Activated naive CD4-positive, alpha-beta T cell treated with Interleukin-2 at 50 U/mL for 16 hours (primary cell): ENCODE measurements around the gene SPAG5.

ENCODE experiments used
- DNase-seq: peaks from one replicate; pipeline ENCODE4 v3.0.0-alpha.2; 2020

Gene SPAG5

DNA sequence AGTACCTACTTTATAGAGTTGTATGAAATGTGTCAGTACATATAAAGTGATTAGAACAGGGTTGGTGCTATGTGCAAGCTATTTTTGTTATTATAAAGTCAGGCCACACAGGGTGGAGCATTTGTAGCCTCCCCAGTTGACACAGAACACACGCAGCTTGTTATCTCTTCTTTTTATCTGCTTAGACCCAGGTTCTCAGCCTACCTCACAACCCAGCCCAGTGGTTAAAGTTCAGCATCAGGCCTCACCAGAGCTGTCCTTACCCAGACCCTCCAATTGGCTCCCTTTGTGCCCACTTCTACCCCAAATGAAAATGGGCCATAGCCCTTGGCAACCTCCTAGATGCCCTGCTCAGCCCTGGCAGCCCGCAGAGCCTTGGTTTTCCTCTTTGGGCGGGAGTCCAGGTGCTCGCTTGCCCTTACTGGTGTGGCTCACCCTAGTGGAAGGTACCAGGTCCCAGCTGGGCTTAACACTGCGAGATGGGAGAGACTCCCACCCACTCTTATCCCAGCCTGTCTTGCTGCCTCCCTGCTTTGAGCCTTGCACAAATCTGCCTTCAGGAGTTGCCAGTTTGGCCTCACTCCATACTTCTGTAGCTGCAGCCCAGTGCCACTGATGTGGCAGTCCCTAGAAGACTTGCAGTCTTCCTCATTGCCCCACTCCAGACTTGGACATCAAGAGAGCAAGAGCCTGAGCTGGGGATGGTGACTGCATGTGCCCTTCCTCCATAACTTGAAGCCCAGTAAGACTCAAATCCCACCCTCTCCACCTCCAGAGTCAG, 26.4 kb downstream of the SPAG5 start:
- DNase-seq = no peak

DNA sequence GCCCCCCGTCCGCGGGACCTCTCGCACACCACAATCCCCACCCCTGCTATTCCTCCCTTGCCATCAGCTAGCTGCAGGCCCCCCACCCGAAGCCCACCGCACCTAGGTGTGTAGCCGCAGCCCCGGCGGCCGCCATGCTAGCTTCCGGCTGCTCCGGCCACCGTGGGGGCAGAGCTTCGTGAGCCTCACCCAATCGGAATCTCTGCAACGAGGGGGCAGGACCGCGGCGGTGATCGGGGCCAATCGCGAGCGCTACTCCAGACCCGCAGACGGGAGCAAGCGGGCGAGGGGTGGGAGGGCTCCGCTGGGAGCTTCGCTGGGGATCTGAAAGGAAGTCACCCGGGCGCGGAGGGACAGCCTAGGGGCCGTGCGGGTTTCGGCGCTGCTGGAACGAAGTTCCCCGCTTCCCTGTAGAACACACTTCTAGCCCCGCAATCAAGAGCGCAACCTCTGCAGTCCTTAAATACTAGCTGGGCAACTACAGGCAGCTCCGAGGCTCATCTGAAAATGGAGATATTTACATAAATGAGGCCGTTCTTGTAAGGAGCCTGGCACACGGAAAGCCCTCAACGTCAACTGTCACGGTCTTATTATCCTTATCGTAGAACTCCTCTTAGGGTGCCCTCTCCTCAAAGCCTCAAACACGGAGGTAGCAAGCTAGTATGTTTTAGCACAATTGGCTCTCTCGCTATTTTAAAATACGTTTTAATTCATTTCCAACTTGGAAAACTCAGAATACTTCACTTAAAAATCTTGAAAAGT, 27.3 kb downstream of the SPAG5 start, which contains the start of gene PIGS:
PIGS (minus strand) TSS at position 164 of the 762 bp plus-strand sequence; CDS start at position 136, 28 bp downstream.
- DNase-seq = peak; percentile 94

DNA sequence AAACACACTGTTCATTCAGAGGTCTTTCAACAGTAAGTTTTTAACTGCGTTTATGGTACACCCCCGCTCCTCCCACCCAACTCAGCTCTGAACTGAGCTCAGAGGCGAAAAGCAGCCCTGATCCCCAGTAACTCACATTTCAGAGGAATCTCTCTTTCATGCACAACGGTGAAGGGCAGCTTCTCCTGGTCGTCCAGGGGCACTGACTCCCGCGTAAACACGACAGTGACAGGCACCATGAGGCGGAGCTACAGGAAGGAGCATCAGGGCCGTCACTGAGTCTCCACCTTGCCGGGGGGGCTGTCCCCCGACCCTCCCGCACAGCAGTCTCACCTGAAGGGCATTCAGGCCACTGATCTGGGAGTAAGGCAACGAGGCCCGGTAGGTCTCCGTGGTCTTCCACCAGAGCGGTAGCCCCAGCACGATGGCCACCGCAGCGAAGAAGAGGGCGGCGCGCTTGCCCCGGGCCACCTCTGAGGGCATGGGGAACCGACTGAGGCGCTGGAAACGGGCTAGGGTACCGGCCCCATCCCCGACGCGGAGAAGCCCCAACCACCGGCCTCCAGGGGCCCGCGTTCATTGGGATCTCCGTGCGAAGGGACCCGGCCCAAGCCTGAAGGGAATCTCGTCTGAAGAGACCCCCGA, 28.0 kb downstream of the SPAG5 start:
- DNase-seq = peak; percentile 58

DNA sequence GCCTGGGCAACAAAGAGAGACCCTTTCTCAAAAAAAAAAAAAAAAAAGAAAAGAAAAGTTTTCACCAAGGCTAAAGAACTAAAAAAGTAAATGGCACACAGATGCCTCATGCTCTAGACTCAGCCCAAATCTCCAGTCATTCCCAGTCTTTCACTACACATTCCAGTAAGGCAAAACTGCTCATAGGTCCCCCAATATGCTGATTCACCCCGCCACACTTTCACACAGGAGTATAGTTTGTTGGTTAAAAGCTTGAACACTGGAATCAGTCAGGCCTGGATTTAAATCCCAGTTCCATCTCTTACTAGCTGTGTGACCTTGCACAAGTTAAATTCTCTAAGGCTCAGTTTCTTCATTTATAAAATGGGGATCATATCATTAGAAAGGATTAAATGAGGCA, 29.4 kb downstream of the SPAG5 start:
- no peak for DNase-seq

DNA sequence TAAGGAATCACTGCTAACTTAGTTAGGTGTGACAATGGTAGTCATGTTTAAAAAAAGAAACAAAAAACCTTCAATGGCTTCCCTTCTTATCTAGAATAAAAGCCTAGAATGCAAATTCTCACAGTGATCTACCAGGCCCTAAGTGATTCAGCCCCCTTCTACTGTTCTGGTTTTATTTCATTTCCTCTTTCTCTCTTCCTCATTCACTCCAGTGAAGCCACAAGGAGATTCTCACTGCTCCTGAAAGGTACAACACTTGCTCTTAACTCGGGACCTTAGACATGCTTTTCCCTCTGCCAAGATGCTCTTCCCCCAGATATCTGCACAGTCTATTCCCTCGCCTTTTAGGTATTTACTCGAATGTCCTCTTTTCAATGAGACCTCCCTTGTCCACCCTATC, 31.2 kb downstream of the SPAG5 start:
- DNase-seq = no peak

DNA sequence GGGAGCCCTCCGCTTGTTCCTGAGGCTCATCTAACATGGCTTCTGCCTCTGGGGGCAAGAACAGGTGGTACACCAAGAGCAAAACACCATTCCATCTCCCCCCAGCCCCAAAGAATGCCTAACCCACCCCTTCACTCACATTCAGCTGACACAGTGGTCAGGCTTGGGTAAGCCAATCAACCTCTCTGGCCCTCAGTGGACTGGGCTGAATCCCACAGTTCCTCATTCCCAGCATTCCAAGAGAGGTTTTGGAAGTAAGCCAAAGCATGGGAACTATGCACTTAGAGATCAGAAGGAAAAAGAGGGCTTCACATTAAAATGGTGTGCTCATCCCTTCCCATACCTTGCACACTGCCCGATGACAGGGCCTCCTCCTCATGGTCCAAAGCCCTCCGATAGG, 35.4 kb downstream of the SPAG5 start:
- DNase-seq = no peak

DNA sequence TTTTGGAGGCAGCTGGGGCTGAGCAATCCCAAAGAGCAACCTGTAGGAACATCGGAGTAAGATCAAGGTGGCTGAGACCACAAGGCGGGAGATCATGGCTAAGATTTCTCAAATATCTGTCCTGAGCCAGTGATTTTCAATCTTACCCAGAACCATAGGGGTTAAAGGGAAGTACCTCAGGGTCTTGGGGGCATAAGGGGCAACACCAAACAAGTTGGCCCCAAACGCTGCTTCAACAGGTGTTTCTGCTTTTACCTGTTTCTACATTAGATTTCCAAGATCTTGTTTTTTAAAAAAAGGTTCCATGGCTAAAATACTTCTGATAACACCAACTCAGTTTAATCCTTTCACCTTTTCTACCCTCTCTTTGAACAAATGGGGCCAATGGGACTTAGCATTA, 43.8 kb downstream of the SPAG5 start:
- DNase-seq = no peak

DNA sequence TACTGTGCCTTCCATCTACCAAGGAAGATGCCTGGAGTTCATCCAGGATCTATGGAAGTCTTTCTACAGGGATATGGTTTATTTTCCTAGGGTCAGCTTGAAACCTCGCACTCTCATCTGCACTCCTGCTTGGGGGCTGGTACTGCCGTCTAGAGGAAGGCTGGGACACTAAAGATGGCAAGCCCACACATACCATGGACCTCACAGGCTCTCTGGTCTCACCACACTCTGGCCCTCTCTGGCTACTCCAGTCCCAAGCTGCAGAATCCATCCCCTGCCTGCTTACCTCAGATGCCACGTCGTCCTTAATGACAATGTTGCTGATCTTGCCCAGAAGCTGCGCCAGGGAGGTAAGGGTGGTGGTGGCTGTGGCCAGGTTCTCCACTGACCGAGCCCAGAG, 44.3 kb downstream of the SPAG5 start:
- DNase-seq = no peak

DNA sequence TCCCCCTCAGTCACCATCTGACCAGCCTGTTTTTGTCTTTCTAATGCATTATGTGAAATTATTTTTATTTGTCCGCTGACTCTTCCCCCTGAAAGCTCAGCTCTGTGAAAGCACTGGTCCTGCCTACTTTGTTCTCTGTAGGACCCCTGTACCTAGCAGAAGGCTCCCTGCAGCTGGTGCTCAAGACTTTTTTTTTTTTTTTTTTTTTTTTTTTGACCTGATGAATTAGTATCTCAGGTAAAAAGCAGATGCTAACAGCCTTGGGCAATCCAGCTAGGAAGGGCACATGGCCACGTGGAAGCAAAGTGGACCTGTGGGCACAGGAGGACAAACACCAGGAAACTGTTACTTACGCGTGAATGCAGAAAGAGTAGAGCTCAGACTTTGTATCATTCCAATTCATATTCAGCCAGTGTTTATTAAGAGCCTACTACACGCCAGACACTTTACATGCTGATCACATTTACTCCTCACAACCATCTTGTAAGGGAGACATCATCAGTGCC, 45.8 kb downstream of the SPAG5 start:
- DNase-seq = no peak

DNA sequence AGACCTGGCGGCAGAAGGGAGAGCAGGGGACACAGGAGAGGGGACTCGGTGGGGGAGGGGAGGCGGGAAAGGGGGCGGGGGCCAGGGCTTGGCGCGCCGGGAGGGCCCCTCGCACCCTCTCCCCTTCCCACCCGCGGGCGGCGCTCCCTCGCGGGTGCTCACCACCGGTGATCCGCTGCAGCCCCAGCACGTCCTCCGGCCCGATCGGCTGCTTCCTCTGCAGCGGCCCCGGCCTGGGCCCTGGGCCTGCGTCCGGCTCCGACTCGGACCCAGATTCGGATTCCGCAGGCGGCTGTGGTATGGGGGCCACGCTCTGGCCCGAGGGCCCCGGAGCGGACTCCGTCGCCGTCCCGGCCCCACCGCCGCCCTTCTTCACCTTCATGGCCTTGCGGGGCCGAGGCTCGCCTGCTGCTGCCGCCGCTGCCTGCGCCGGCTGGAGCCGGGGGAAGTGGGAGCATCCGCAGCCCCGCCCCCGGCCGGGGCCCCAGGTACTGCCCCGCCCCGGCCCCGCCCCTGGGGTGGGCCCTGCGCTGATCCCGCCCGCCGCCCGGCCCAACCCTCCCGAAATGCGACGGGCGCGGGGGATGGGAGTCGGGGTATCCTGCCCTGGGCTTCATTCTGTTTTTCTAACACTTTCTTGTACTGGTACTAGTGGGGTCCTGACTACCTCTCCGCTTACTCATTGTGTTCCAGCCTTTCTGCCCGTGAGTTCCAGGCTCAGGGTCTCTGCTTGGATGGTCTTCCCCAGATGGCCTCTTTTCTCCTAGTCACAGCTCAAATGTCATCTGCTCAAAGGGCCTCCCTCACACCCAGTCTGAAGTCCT, 46.4 kb downstream of the SPAG5 start, which contains the start of gene UNC119:
UNC119 (minus strand) TSS at position 449 of the 824 bp plus-strand sequence; CDS start at position 382, 67 bp downstream.
- DNase-seq = peak; percentile 79

DNA sequence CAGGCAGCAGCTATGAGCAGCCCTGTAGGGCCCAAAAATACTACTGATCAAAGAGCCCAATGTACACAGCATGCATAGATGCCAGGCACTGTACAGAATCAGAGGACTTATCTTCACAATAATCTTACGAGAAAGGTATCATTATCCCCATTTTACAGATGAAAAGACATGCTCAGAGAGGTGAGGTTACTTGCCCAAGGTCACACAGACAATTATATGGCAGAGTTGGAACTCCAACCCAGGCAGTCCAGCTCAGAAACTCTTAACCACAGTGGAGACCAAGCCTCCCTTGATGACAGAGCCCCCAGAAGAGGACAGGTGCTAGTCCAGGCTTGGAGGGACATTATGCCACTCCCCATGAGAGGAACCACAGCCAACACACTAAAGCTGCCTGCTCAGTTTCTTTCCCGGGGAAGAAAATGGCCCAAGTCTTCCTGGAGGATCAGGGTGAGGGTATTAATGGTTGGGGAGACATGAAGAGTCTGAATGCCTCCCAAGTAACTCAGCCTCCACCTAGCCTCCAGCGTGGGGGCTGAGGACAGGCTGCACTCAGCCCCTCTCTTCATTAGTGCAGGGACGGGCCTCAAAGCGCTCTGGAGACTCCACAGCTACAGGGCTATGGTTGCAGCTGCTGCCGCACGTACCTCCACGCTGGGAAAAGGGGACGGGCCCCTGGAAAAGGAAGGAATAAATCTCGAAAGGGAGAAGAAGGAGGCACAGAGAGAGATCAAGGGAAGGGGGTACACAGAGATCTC, 47.2 kb downstream of the SPAG5 start:
- no peak for DNase-seq

DNA sequence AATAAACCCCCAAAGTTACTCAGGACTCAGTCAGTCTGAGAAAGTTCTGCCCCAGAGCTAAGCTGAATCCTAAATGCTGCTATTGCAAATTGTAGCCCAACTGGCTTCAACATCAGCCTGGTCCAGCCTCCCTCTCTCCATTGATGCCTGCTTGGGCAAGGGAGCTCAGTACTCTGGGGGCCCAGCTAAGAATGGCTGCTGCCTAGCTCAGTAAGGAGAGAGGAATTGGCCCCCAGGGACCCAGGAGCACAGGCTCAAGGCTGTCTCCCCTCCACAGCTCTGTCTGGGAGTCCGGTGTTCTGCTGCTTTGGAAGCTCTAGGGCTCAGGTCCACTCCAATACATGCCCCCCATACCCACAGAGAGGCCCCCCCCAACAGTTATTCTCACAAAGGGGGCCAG, 48.0 kb downstream of the SPAG5 start:
- no peak for DNase-seq

DNA sequence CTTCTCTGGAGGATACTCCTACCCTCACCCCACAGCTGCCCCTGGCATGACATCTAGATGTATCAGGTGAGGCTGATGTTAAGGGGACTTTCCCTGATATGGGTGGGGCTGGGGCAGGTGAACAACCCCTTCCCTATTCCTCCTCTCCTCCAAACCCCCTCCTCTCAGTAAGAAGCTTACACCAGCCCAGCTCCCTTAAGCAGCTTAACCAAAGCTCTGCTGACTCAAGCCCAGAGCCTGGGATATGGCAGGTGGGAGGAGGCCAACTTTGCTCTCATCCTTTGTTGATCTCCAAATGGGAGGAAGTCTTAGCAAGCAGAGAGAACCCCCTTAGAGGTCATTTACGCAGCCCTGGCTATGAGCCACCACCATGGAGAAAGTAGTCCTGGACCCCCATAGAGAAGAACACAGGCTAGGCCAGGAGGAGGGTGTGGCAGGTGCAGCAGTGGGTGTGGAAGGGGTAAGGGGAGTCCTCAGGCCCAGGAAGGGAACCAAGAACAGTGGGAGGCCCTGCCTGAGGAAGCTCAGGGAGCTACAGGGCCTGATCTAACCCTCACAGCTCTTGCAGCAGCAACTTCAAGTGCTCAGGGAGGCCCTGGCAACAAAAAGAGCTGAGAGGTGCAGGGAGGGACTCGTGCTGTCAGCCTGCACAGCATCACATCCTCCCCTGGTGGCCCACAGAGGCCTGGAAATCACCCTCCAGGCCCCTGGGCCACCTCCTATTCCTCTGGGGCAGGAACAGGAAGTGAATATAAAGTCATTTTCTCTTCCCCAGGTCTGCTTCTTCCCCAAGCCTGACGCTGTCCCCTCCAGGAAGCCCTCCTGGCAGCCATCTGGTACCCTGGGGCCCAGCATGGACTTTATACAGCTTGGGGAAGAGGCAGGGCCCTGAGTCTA, 49.3 kb downstream of the SPAG5 start:
- peak; percentile 63 for DNase-seq

DNA sequence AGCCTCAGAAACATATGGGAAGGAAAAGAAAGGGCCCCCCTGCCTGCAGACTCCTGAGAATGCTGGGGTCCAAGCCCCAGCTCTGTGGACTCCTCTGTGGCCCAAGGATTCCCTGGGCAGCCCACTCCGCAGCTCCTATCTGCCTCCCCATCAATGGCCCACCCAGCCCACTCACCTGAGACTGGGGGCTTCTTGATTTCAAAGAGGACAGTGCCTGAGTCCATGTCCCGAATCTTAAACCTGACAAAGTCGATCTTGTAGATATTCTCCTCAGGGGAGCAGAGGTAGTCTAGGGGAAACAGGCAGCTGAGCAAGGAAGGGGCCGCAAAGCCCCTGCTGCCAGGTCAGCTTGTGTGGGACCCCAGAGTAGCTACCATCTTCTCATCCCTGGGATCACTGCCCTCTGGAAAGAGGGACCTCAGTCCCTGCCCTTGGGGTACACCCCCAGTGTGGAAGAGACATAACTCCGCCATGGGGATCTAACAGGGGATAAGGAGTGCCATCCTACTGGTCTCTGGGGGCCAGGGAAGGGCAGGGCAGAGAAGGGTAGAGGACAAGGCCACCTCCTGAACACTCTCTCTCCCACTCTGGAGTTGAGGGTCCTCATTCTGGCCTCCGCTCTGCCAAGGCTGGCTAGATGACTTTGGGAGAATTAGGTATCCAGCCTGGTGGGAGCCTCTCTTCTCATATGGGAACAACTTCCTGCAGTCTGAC, 50.3 kb downstream of the SPAG5 start:
- DNase-seq = no peak

DNA sequence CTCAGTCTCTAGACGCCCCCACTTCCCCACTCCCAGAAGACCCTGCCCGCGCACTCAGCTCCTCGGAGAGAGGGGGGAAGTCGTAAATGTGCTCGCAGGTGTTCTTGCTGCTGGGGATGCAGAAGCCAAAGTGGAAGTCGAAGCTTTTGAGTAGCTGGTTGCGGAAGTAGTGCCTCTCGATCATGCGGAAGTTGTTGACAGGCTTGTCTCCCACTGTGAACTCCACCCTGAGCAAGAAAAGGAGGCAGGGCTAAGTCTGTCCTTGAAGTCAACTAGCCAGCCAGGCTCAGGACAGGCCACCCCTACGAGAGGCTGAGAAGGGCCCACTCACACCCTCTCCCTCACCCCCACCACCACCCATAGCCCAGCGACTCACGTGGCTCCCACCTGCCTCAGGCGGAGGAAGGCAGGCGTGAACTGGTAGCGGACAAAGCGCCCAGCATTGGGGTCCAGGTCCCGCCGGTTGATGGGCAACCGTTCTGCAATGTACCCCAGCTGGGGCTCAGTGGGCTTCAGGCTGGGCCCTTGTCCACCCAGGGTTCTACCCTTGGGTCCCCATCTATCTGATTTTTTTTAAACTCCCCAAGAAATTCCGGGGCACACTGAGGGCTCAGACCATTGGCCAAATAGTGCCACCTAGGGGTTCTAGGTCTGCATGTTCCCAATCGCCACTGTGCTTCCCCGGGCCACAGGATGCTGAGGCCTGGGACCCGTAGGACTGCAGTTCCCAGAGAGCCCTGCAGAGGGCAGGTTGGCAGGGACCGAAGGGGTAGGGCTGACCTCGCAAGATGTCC, 51.0 kb downstream of the SPAG5 start:
- peak; percentile 71 for DNase-seq

DNA sequence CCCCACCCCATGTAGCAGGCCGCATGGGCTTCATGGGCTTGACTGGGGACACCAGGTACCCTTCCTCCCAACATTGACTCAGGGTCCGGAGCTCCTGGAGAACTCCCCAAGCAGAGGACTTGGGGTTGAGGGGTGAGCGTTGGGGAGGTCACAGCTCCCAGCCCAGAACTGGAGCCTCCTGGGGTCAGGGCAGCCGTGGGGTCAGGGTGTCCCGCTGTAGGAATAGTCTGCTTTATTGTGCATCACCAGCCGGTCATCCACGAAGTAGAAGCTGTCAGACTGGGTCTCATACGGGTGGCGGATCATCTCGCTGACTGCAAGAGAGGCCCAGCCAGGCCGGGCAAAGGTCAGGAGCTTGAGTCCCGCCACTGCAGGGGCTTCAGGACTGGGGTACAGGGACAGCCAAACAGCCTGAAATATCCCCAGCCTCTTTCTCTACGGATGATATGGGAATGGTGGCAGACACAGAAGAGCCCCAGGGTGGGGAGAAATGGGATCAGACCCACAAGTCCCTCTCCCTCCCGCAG, 51.7 kb downstream of the SPAG5 start:
- DNase-seq = no peak

DNA sequence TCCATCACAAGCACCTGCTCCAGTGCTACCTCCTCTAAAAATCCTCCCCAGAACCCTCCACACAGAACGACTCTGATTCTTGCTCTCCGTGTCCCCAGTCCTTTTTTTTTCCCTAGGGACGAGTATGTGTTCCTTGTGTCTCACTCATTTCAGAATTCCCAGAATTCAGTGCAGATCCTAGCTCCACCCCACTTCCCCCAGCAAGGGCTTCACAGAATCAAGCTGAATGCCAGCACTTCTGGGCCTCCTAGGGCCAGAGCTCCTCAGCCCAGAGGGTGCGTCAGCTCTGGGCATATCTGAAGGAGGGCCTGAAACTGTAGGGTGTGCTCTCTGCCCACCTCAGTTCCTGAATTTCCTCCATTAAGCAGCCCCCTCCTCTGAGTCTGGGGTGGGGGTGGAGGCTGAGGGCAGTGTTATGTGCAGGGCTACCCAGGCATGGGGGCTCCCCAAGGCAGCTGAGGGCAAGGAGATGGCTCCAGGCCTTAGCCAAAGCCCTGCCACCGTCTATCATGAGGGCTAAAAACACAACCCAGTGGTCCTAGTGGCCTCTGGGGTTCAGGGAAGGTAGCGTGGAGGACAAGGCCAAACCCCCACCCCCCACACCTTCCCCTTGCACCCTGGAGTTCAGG, 52.9 kb downstream of the SPAG5 start:
- DNase-seq = no peak

DNA sequence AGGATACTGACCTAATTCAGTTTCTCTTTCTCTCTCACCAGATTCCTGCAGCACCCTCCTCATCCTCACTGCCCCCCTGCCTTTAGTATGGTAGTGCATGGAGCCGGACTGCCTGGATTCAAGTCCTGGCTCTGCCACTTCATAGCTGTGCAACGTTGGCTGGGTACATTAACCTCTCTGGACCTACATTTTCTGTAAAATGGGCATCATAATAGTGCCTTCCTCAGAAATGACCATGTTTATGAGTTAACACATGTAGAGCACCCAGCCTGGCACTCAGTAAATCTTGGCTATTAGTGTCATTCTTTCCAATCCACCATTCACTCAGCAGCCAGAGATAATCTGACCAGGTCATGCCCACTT, 53.7 kb downstream of the SPAG5 start:
- DNase-seq = no peak
